ENCODE measurements around the gene ATCAY.

- TF ChIP-seq CTCF (IDR thresholded peaks at IDR 0.05; ENCODE audit: insufficient read depth, low read length) (no peak), POLR2AphosphoS5 (IDR thresholded peaks at IDR 0.05; ENCODE audit: low read depth) (no peak), GABPA (IDR thresholded peaks at IDR 0.05; ENCODE audit: low read depth) (no peak), REST (IDR thresholded peaks at IDR 0.05; ENCODE audit: insufficient replicate concordance, low read depth) (no peak), SPI1 (IDR thresholded peaks at IDR 0.05; ENCODE audit: borderline replicate concordance, low read depth) (no peak)
Observed at GRCh38 chr19:3923096-3923758, 42.7 kb downstream of the ATCAY start.

Data from HL-60 (cell line).